ENCODE data around the gene GCDH. TPM values are rescaled to one million over a fixed set of nuclear protein-coding genes. Genes with fewer than 3 reads are reported as not detected.
"Not testable (repeated sequence)": the region's sequence is repeated elsewhere in the genome, so short reads cannot be mapped to it uniquely, and the experiment has no call there.

The GCDH gene
- 10 to 100 TPM; 19.2 to 39.5 (median 24.6) TPM for total RNA-seq

DNA sequence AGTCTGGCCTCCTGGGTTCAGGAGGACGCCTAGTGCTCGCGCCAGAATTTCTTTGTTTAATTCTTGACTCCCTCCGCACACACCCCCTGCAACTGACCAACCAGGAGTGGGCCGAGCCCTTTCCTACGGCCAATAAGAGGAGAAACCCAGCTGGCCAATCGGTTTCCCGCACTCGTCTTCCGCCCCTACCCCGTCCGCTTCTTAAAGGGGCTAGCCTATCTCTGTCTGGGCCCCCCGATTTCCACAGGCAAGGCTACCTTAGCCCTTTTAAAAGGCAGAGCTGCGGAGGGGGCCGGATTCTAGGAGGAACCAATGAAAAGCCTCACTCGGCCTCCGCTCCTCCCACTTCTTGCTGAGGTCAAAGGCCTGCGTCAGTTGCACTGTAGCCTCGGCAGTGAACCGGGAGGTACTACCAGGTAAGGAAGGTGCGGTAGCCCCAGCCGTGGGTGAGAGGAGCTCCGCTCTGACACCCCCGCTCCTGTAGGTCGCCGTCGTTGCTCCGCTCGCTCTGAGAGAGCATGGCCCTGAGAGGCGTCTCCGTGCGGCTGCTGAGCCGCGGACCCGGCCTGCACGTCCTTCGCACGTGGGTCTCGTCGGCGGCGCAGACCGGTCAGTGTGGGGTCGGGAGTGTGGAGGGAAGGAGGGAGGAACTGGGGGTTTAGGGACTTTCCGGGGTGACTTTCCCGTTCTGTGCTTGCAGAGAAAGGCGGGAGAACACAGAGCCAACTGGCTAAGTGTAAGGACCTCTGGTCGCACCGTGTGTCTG, at the start of gene GCDH:
Gene GCDH, plus strand, starts transcription at position 374 of the 766 bp plus-strand sequence. Its CDS starts 145 bp downstream, at position 519.
- TF ChIP-seq, protein P1, sequence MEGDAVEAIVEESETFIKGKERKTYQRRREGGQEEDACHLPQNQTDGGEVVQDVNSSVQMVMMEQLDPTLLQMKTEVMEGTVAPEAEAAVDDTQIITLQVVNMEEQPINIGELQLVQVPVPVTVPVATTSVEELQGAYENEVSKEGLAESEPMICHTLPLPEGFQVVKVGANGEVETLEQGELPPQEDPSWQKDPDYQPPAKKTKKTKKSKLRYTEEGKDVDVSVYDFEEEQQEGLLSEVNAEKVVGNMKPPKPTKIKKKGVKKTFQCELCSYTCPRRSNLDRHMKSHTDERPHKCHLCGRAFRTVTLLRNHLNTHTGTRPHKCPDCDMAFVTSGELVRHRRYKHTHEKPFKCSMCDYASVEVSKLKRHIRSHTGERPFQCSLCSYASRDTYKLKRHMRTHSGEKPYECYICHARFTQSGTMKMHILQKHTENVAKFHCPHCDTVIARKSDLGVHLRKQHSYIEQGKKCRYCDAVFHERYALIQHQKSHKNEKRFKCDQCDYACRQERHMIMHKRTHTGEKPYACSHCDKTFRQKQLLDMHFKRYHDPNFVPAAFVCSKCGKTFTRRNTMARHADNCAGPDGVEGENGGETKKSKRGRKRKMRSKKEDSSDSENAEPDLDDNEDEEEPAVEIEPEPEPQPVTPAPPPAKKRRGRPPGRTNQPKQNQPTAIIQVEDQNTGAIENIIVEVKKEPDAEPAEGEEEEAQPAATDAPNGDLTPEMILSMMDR (IDR thresholded peaks at IDR 0.05): no peak
- peak in 1 of 2 donors; percentile 19 for TF ChIP-seq POLR2A (IDR thresholded peaks at IDR 0.05)
- WGBS, 2 donors: 0 to 1% methylated on average over 44 to 47 of the region's 49 CpGs
- peak; percentile 99 for DNase-seq (ENCODE audit: low spot score in 2 of 2)
- intact Hi-C loops (cut with DNase I; ENCODE audit: low total_unique reads): no loop called here
- H3K4me3 ChIP-seq (ENCODE audit: low read depth, poor library complexity, severe bottlenecking): peak within 1 kb of the TSS; percentile 77

GRCh38 chr19:12842511-12842910, 48.4 kb upstream of the GCDH start:
- no peak for DNase-seq (ENCODE audit: low spot score in 2 of 2)
- no peak overlapping the region for H3K4me3 ChIP-seq (ENCODE audit: low read depth, poor library complexity, severe bottlenecking)
- intact Hi-C loops (cut with DNase I; ENCODE audit: low total_unique reads): loop anchor here (5.0 kb wide), 1 partner anchor 75 kb away; no protein-coding TSS in a partner anchor
- no peak for TF ChIP-seq POLR2A (IDR thresholded peaks at IDR 0.05)
- TF ChIP-seq, protein P1 (IDR thresholded peaks at IDR 0.05): no peak
- WGBS, 2 donors: 92% methylated on average over 18 of the region's 18 CpGs

DNA sequence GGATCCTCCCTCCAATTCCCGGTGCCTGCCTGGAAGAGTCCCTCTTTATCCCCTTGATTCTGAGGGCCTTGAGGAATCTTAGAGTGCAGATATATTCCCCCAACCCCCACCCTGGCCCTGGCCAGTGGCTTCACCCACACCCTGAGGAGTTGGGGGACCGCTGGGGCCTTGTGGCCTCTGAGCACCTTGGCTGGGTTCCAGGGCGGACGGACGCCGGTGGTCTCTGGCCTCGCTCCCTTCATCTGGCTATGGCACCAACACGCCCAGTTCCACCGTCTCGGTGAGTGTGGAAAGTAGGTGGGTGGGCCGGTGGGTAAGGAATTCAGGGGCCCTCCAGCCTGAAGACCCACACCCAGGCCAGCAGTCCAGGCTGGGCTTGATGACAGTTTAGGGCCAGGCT, 47.6 kb upstream of the GCDH start:
- no peak for DNase-seq (ENCODE audit: low spot score in 2 of 2)
- no peak overlapping the region for H3K4me3 ChIP-seq (ENCODE audit: low read depth, poor library complexity, severe bottlenecking)
- 77 to 85% methylated on average over 1 to 11 of the region's 11 CpGs for WGBS, 2 donors
- intact Hi-C loops (cut with DNase I; ENCODE audit: low total_unique reads): loop anchor here (5.0 kb wide), 1 partner anchor 76 kb away; no protein-coding TSS in a partner anchor
- TF ChIP-seq, protein P1 (IDR thresholded peaks at IDR 0.05): no peak
- TF ChIP-seq POLR2A (IDR thresholded peaks at IDR 0.05): no peak

DNA sequence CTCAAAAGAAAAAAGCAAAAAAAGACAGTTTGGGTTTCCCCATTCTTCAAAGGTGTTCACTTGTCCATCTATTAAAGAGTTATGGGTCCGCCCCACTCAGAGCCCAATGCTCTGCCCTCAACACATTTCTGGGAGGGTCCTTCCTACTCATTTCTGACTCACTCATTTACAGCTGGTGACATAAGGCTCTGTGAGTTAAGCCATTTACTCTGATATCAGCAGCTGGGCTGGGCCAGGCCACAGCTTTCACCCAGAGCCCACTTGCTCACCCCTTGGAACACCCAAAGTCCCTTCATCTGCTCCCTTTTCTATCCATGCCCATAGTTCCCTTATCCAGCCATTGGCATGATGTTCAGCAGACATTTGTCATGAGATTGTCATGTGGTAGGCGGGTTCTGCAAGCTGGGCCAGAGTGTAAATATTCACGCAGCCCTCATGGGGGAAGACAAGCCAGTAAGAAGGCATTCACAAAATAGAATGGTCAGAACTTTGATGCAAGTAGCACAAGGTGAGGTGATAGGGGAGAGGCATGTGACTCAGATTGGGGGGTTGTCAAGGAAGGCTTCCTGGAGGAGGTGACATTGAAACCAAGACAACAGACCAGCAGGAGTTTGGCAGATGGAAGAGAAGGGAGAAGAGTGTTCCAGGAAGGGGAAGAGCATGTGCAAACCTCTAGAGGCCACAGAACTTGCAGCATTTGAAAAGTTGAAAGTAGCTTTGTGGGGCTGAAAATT, 46.8 kb upstream of the GCDH start:
- WGBS, 2 donors: 80 to 87% methylated on average over 3 of the region's 3 CpGs
- DNase-seq (ENCODE audit: low spot score in 2 of 2): no peak
- no peak overlapping the region for H3K4me3 ChIP-seq (ENCODE audit: low read depth, poor library complexity, severe bottlenecking)
- intact Hi-C loops (cut with DNase I; ENCODE audit: low total_unique reads): loop anchor here (5.0 kb wide), 1 partner anchor 77 kb away; no protein-coding TSS in a partner anchor
- TF ChIP-seq, protein P1 (IDR thresholded peaks at IDR 0.05): no peak
- no peak for TF ChIP-seq POLR2A (IDR thresholded peaks at IDR 0.05)

DNA sequence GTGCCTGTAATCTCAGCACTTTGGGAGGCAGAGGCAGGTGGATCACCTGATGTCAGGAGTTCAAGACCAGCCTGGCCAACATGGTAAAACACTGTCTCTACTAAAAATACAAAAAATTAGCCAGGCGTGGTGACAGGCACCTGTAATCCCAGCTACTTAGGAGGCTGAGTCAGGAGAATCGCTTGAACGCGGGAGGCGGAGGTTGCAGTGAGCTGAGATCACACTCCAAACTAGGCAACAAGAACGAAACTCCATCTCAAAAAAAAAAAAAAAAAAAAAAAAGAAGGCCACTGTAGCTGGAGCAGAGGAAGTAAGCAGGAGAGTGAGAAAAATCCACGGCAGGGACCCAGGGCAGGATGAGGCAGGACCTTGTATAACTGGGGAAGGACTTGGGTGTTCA, 44.3 kb upstream of the GCDH start:
- whole genome bisulfite sequencing, 2 donors: 76 to 84% methylated on average over 6 to 7 of the region's 7 CpGs
- DNase-seq (ENCODE audit: low spot score in 2 of 2); intact Hi-C loops (cut with DNase I; ENCODE audit: low total_unique reads): not testable (repeated sequence)

More for the DNA sequence above, 44.3 kb upstream of the GCDH start:
- H3K4me3 ChIP-seq (ENCODE audit: low read depth, poor library complexity, severe bottlenecking): not testable (repeated sequence)

Data from lower leg skin (tissue), 4 donors.